ENCODE measurements around the gene MTF2. TPM values are rescaled to one million over a fixed set of nuclear protein-coding genes. Genes with fewer than 3 reads are reported as not detected.
"Not testable (repeated sequence)": the region's sequence is repeated elsewhere in the genome, so short reads cannot be mapped to it uniquely, and the experiment has no call there.

The MTF2 gene
- 38.2 TPM for total RNA-seq (2013)
- polyA plus RNA-seq (10 to 100 TPM; 16.0 to 56.3 (median 32.5) TPM), polyA minus RNA-seq (11.1 and 15.6 TPM in 2 replicates), total RNA-seq (14.3 to 51.2 (median 34.3) reads per million in 11 experiments)

DNA sequence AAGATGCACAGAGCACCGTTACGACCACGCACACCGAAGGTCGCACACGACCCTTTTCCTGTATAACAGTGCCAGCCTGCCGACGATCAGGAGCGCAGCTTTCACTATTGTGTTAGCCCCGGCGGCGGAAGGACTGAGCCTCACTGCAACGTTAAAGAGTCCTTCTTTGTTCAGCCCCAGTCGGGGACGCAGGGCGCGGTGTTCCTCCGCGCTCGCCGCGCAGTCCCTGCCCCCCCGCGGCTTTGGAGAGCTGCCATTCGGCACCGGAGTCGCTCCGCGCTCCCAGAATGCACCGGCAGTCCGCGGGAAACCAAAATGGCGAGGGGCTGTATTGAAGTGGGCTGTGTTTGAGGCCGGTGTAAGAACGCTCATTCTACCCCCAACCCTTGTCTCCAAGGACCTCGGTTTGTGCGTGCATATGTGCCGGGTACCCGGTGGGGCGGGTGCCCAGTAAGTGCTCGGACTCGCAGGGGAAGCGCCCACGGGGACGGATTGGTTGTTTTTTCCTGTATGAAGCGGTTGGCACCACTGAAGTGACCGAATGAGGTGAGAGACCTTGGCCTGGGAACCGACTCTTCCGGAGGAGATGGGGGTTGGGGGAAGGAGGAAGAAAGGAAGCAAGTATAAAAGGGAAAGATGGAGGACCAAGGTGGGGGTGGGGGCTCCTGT is at the start of gene MTF2:
TSS of gene MTF2 (plus strand) at position 298 of the 669 bp plus-strand sequence. CDS start at position 542, 244 bp downstream.
- H3K27ac ChIP-seq (ENCODE audit: low read depth in 1 of 2, low read length in 2 of 2), result peak within 1 kb of the TSS; percentile 83 to 97
- peaks cover 33% of the 10 kb centered on the region for H4K20me1 ChIP-seq (ENCODE audit: insufficient read depth, low read length)
- H3K9ac ChIP-seq (ENCODE audit: insufficient read depth, low read length, poor library complexity, severe bottlenecking), result peak within 1 kb of the TSS; percentile 87
- Mint-ChIP-seq H3K36me3 (peaks cover 0 to 4% of the 10 kb centered on the region in 2 donors), H3K4me1 (peaks cover 62% of the 10 kb centered on the region), H3K27me3 (ENCODE audit: low read depth in 3 of 3) (peaks cover 0 to 1% (median 0%) of the 10 kb centered on the region in 3 donors), H3K9me3 (peaks cover 0 to 1% (median 0%) of the 10 kb centered on the region in 7 donors), H3K4me3 (peak within 1 kb of the TSS; percentile 95 to 99), H3K27ac (peak within 1 kb of the TSS; percentile 92 to 98 (median 95))
- H3K36me3 ChIP-seq (replicated peaks in 1 of 2; ENCODE audit: control insufficient read depth in 1 of 2, insufficient read depth in 2 of 2, low read length in 2 of 2), result no peaks in the 10 kb centered on the region
- intact Hi-C loops (cut with micrococcal nuclease), result no loop called here
- no peaks in the 10 kb centered on the region for H3K9me3 ChIP-seq (replicated peaks in 1 of 2; ENCODE audit: control insufficient read depth in 1 of 2, insufficient read depth in 1 of 2, low read length in 2 of 2)
- WGBS (ENCODE audit: insufficient coverage), result under 1% methylated on average over 41 of the region's 49 CpGs
- H3K4me1 ChIP-seq (ENCODE audit: control insufficient read depth in 1 of 2, insufficient read depth in 2 of 2, low read length in 2 of 2), result peaks cover 50 to 64% of the 10 kb centered on the region in 2 donors
- peak within 1 kb of the TSS; percentile 97 for H3K4me2 ChIP-seq (replicated peaks; ENCODE audit: extremely low read depth, low read length, poor library complexity, severe bottlenecking)
- TF ChIP-seq, protein P1, sequence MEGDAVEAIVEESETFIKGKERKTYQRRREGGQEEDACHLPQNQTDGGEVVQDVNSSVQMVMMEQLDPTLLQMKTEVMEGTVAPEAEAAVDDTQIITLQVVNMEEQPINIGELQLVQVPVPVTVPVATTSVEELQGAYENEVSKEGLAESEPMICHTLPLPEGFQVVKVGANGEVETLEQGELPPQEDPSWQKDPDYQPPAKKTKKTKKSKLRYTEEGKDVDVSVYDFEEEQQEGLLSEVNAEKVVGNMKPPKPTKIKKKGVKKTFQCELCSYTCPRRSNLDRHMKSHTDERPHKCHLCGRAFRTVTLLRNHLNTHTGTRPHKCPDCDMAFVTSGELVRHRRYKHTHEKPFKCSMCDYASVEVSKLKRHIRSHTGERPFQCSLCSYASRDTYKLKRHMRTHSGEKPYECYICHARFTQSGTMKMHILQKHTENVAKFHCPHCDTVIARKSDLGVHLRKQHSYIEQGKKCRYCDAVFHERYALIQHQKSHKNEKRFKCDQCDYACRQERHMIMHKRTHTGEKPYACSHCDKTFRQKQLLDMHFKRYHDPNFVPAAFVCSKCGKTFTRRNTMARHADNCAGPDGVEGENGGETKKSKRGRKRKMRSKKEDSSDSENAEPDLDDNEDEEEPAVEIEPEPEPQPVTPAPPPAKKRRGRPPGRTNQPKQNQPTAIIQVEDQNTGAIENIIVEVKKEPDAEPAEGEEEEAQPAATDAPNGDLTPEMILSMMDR (IDR thresholded peaks at IDR 0.05), result no peak
- peak; percentile 92 to 94 (median 93) for DNase-seq
- H2AFZ ChIP-seq (ENCODE audit: insufficient read depth, low read depth, low read length, poor library complexity, severe bottlenecking), result peak within 1 kb of the TSS; percentile 98
- no peaks in the 10 kb centered on the region for H3K27me3 ChIP-seq (ENCODE audit: control insufficient read depth in 2 of 2, insufficient read depth in 2 of 2, low read length in 2 of 2)
- peak within 1 kb of the TSS; percentile 65 to 98 (median 74) for H3K4me3 ChIP-seq (replicated peaks in 1 of 3; ENCODE audit: low read depth in 2 of 3, low read length in 3 of 3)
- H3K79me2 ChIP-seq (ENCODE audit: insufficient read depth, low read length), result peaks cover 63% of the 10 kb centered on the region

DNA sequence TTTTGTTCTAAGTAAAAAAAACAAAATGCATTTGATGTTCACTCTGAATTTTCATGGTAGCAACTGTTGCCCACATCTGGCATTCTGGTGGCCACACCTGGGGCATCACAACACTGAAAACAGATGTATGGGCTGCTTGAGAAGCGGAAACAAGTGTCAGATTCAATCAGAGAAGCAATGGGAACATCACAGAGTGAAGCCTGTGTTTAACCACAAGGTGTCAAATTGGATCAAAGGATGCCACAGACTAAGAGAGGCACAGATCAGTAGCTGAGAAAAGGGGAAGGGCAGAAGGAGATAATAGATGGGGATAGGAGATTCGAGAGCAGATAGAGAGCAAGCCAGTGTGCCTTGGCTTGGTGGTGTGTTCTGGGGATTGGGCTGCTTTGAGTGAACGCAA is 49.8 kb upstream of the MTF2 start:
- H3K4me2 ChIP-seq (replicated peaks; ENCODE audit: extremely low read depth, low read length, poor library complexity, severe bottlenecking), result no peak overlapping the region
- 71% methylated on average over 1 of the region's 3 CpGs for WGBS (ENCODE audit: insufficient coverage)
- intact Hi-C loops (cut with micrococcal nuclease), result no loop called here

DNA sequence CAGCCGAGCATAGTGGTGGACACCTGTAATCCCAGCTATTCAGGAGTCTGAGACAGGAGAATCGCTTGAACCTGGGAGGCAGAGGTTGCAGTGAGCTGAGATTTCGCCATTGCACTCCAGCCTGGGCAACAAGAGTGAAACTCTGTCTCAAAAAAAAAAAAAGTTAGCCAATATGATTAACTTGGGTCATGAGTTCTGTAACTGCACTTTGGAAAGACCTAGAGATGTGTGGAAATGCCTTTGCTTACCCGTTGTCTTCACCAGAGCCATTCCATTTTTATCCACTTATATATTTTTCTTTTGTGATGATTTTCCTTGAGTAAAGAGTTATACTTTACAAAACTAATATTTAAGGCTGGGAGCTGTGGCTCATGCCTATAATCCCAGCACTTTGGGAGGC is 48.9 kb upstream of the MTF2 start:
- peaks cover 37% of the 10 kb centered on the region for H3K4me1 Mint-ChIP-seq
- H3K27me3 ChIP-seq (ENCODE audit: control insufficient read depth in 2 of 2, insufficient read depth in 2 of 2, low read length in 2 of 2); H3K27me3 Mint-ChIP-seq (ENCODE audit: low read depth in 3 of 3); H3K36me3 ChIP-seq (replicated peaks in 1 of 2; ENCODE audit: control insufficient read depth in 1 of 2, insufficient read depth in 2 of 2, low read length in 2 of 2); H3K79me2 ChIP-seq (ENCODE audit: insufficient read depth, low read length); DNase-seq; H3K4me3 ChIP-seq (replicated peaks in 1 of 3; ENCODE audit: low read depth in 2 of 3, low read length in 3 of 3); intact Hi-C loops (cut with micrococcal nuclease); H3K9me3 Mint-ChIP-seq; H3K9me3 ChIP-seq (replicated peaks in 1 of 2; ENCODE audit: control insufficient read depth in 1 of 2, insufficient read depth in 1 of 2, low read length in 2 of 2); H4K20me1 ChIP-seq (ENCODE audit: insufficient read depth, low read length); H3K9ac ChIP-seq (ENCODE audit: insufficient read depth, low read length, poor library complexity, severe bottlenecking); H3K4me2 ChIP-seq (replicated peaks; ENCODE audit: extremely low read depth, low read length, poor library complexity, severe bottlenecking); H3K36me3 Mint-ChIP-seq; H2AFZ ChIP-seq (ENCODE audit: insufficient read depth, low read depth, low read length, poor library complexity, severe bottlenecking); H3K27ac ChIP-seq (ENCODE audit: low read depth in 1 of 2, low read length in 2 of 2); H3K4me3 Mint-ChIP-seq: not testable (repeated sequence)
- peak overlapping the region in 1 of 7 donors; percentile 36 for H3K27ac Mint-ChIP-seq
- peaks cover 29 to 33% of the 10 kb centered on the region in 2 donors for H3K4me1 ChIP-seq (ENCODE audit: control insufficient read depth in 1 of 2, insufficient read depth in 2 of 2, low read length in 2 of 2)
- WGBS (ENCODE audit: insufficient coverage), result no CpG with 5 or more reads among the region's 4 CpGs

More for the DNA sequence above, 49.8 kb upstream of the MTF2 start:
- Histone ChIP-seq H3K9me3 (replicated peaks in 1 of 2; ENCODE audit: control insufficient read depth in 1 of 2, insufficient read depth in 1 of 2, low read length in 2 of 2) (no peaks in the 10 kb centered on the region), H3K27ac (ENCODE audit: low read depth in 1 of 2, low read length in 2 of 2) (peak overlapping the region in 1 of 2 donors; percentile 17), H2AFZ (ENCODE audit: insufficient read depth, low read depth, low read length, poor library complexity, severe bottlenecking) (peak overlapping the region; percentile 35), H3K4me3 (replicated peaks in 1 of 3; ENCODE audit: low read depth in 2 of 3, low read length in 3 of 3) (no peak overlapping the region), H3K79me2 (ENCODE audit: insufficient read depth, low read length) (no peaks in the 10 kb centered on the region), H3K36me3 (replicated peaks in 1 of 2; ENCODE audit: control insufficient read depth in 1 of 2, insufficient read depth in 2 of 2, low read length in 2 of 2) (no peaks in the 10 kb centered on the region), H3K9ac (ENCODE audit: insufficient read depth, low read length, poor library complexity, severe bottlenecking) (no peak overlapping the region), H3K4me1 (ENCODE audit: control insufficient read depth in 1 of 2, insufficient read depth in 2 of 2, low read length in 2 of 2) (peaks cover 27 to 30% of the 10 kb centered on the region in 2 donors), H3K27me3 (ENCODE audit: control insufficient read depth in 2 of 2, insufficient read depth in 2 of 2, low read length in 2 of 2) (no peaks in the 10 kb centered on the region), H4K20me1 (ENCODE audit: insufficient read depth, low read length) (no peaks in the 10 kb centered on the region)
- no peak overlapping the region for H3K4me3 Mint-ChIP-seq
- no peak for DNase-seq
- peaks cover 0 to 2% (median 0%) of the 10 kb centered on the region in 7 donors for H3K9me3 Mint-ChIP-seq
- H3K36me3 Mint-ChIP-seq, result no peaks in the 10 kb centered on the region
- no peaks in the 10 kb centered on the region for H3K27me3 Mint-ChIP-seq (ENCODE audit: low read depth in 3 of 3)
- TF ChIP-seq, protein P1 (IDR thresholded peaks at IDR 0.05), result no peak
- H3K4me1 Mint-ChIP-seq, result peaks cover 37% of the 10 kb centered on the region
- peak overlapping the region in 6 of 7 donors; percentile 18 to 77 (median 62) for H3K27ac Mint-ChIP-seq
